Measurements from ENCODE around the gene IKBKE. TPM values are rescaled to one million over a fixed set of nuclear protein-coding genes. Genes with fewer than 3 reads are reported as not detected.

Gene IKBKE
- total RNA-seq, 5 donors from 2014 or later (not counting 1 experiment from before 2014, with no cell fraction given): 60.7 to 84.7 (median 81.4) TPM

DNA sequence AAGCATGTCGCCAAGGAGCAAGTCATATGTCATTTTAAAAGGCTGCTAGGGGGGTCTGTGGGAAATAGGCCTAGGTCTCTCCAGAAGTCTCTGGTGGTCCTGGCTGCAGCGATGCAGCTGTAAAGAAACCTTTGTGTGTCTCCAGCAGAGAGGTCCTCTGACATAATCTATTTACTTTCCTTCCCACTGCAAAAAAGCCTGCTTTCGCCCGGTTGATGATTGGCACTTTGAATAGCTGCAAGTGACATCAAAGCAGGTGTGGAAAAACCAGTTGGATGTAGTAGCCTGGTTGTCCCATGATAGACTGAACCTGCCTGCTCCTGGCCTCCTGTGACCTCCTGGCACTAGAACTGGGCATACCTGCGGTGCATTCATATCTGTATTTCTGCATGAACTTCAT is 50.9 kb downstream of the IKBKE start:
- Histone ChIP-seq H3K9me3 (no peaks in the 10 kb centered on the region), H3K36me3 (ENCODE audit: control insufficient read depth in 2 of 2, extremely low read depth in 1 of 2, insufficient read depth in 1 of 2, low read length in 1 of 2) (no peaks in the 10 kb centered on the region), H3K27me3 (replicated peaks in 1 of 2; ENCODE audit: control insufficient read depth in 2 of 2, extremely low read depth in 1 of 2, insufficient read depth in 2 of 2, low read length in 1 of 2) (no peaks in the 10 kb centered on the region), H3K27ac (ENCODE audit: low read length) (no peak overlapping the region), H3K4me1 (ENCODE audit: control insufficient read depth in 1 of 2, extremely low read depth in 1 of 2, insufficient read depth in 2 of 2, low read length in 2 of 2) (no peaks in the 10 kb centered on the region), H3K4me3 (ENCODE audit: control insufficient read depth in 1 of 2, extremely low read depth in 1 of 2, low read length in 1 of 2) (no peak overlapping the region)
- CTCF ChIA-PET: no interaction called here
- DNase-seq (no peak), ATAC-seq (replicated peaks in 1 of 4) (no peak)
- WGBS (ENCODE audit: insufficient coverage): 86% methylated on average over 2 of the region's 5 CpGs
- Mint-ChIP-seq H3K36me3 (no peaks in the 10 kb centered on the region), H3K27me3 (no peaks in the 10 kb centered on the region), H3K27ac (no peak overlapping the region), H3K4me1 (peaks cover 0 to 1% (median 1%) of the 10 kb centered on the region in 3 donors), H3K9me3 (no peaks in the 10 kb centered on the region), H3K4me3 (no peak overlapping the region)
- POLR2A ChIA-PET: no interaction called here

GRCh38 chr1:206521694-206522402 is 51.6 kb downstream of the IKBKE start:
- H3K9me3 ChIP-seq: no peaks in the 10 kb centered on the region
- Mint-ChIP-seq H3K27ac (no peak overlapping the region), H3K4me3 (no peak overlapping the region), H3K36me3 (no peaks in the 10 kb centered on the region), H3K27me3 (no peaks in the 10 kb centered on the region), H3K4me1 (no peaks in the 10 kb centered on the region), H3K9me3 (no peaks in the 10 kb centered on the region)
- H3K4me1 ChIP-seq (ENCODE audit: control insufficient read depth in 1 of 2, extremely low read depth in 1 of 2, insufficient read depth in 2 of 2, low read length in 2 of 2): no peaks in the 10 kb centered on the region
- no peak overlapping the region for H3K27ac ChIP-seq (ENCODE audit: low read length)
- 94% methylated on average over 4 of the region's 8 CpGs for WGBS (ENCODE audit: insufficient coverage)
- H3K27me3 ChIP-seq (replicated peaks in 1 of 2; ENCODE audit: control insufficient read depth in 2 of 2, extremely low read depth in 1 of 2, insufficient read depth in 2 of 2, low read length in 1 of 2): no peaks in the 10 kb centered on the region
- no peak overlapping the region for H3K4me3 ChIP-seq (ENCODE audit: control insufficient read depth in 1 of 2, extremely low read depth in 1 of 2, low read length in 1 of 2)
- CTCF ChIA-PET: interaction anchor here in 1 of 2 donors (0.5 kb wide), 1 partner anchor 450 kb away, joined by 3 read pairs; no protein-coding TSS in a partner anchor
- DNase-seq (no peak), ATAC-seq (replicated peaks in 1 of 4) (no peak)
- POLR2A ChIA-PET: no interaction called here
- no peaks in the 10 kb centered on the region for H3K36me3 ChIP-seq (ENCODE audit: control insufficient read depth in 2 of 2, extremely low read depth in 1 of 2, insufficient read depth in 1 of 2, low read length in 1 of 2)

DNA sequence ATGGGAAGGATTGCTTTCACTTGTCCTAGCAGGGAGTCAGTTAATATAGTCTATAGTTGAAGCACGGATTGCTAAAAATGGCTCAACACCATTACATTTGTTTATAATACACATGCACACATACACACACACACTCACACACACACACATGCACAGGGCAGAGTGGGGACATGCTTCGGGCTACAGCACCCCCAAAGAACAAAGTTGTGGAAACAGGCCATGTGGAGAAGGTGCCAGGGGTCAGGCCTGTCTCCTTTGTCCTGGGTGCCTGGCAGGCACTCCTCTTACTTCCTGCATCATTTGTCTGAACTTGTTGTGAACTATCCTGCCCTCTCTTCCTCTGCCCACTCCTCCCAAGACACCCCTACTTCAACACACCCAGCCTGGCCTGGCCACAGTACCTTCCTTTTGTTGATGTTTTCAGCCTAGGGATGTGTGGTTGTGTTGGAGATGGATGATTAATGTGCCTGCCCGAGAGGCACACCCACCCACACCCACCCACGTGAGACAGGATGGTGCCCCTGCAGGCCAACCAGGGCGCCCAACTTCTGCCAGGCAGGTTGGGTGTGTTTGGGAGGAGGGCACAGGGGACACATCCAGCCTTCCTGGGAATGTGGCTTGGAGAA is 54.6 kb downstream of the IKBKE start:
- POLR2A ChIA-PET: no interaction called here
- Mint-ChIP-seq H3K4me3 (no peak overlapping the region), H3K4me1 (no peaks in the 10 kb centered on the region), H3K27me3 (no peaks in the 10 kb centered on the region), H3K36me3 (no peaks in the 10 kb centered on the region), H3K9me3 (no peaks in the 10 kb centered on the region), H3K27ac (no peak overlapping the region)
- Histone ChIP-seq H3K27me3 (replicated peaks in 1 of 2; ENCODE audit: control insufficient read depth in 2 of 2, extremely low read depth in 1 of 2, insufficient read depth in 2 of 2, low read length in 1 of 2) (peaks cover 0 to 4% of the 10 kb centered on the region in 2 experiments), H3K4me1 (ENCODE audit: control insufficient read depth in 1 of 2, extremely low read depth in 1 of 2, insufficient read depth in 2 of 2, low read length in 2 of 2) (no peaks in the 10 kb centered on the region), H3K4me3 (ENCODE audit: control insufficient read depth in 1 of 2, extremely low read depth in 1 of 2, low read length in 1 of 2) (no peak overlapping the region), H3K9me3 (no peaks in the 10 kb centered on the region), H3K27ac (ENCODE audit: low read length) (no peak overlapping the region), H3K36me3 (ENCODE audit: control insufficient read depth in 2 of 2, extremely low read depth in 1 of 2, insufficient read depth in 1 of 2, low read length in 1 of 2) (no peaks in the 10 kb centered on the region)
- ATAC-seq (replicated peaks in 1 of 4) (peak in 2 of 4 experiments; percentile 9 to 31), DNase-seq (no peak)
- CTCF ChIA-PET: no interaction called here
- WGBS (ENCODE audit: insufficient coverage): no CpG with 5 or more reads among the region's 5 CpGs

DNA sequence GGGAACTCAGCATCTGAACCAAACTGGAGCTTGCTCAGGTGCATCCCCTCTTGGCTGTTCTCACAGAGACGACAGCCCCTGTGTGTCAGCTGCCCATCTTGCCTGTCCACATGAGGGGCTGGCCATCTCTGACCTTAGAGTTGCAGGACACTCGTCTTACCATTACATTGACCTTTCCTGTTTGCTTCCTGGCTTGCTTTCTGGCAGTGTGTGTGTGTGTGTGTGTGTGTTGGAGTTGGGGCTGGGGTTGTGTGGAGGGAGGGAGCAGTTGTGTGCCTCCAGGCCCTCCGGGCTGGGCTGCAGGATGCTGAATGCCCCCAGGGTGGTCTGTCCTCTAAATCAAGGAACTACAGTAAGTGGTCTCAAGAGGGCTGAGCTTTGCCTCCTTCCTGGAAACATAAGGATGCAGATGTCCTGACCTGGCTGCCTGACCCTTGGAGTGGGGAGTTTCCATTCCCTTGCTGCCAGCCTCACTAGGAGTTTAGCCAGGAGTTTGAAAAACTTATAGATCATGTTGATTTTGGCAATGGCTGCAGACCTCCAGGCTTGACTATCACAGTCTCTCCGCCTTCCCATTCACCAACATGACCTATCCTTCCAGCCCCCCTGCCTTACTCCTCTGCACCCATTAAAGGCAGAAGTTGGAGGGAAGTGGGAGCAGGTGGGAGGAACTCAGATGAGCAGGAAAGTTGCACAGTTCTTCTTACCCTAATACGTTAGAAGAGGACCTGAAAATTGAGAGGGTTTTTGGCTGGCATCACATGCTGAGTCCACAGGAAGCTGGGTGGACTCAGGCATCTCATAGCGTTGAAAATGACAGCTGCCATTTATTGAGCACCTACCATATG is 56.0 kb downstream of the IKBKE start:
- 84% methylated on average over 4 of the region's 6 CpGs for WGBS (ENCODE audit: insufficient coverage)
- DNase-seq: no peak
- no peaks in the 10 kb centered on the region for H3K4me1 Mint-ChIP-seq
- ChIA-PET CTCF (interaction anchor here in 1 of 2 donors (0.6 kb wide), 1 partner anchor 21 kb away, joined by 3 read pairs; no protein-coding TSS in a partner anchor), POLR2A (interaction anchor here in 1 of 2 donors (1.0 kb wide), 1 partner anchor 54 kb away, joined by 4 read pairs; no protein-coding TSS in a partner anchor)
- H3K4me1 ChIP-seq (ENCODE audit: control insufficient read depth in 1 of 2, extremely low read depth in 1 of 2, insufficient read depth in 2 of 2, low read length in 2 of 2): no peaks in the 10 kb centered on the region
- H3K4me3 Mint-ChIP-seq: no peak overlapping the region
- no peaks in the 10 kb centered on the region for H3K27me3 Mint-ChIP-seq
- H3K9me3 Mint-ChIP-seq: no peaks in the 10 kb centered on the region
- no peak overlapping the region for H3K27ac Mint-ChIP-seq
- no peaks in the 10 kb centered on the region for H3K36me3 Mint-ChIP-seq
- ATAC-seq (replicated peaks in 1 of 4): no peak
- H3K9me3 ChIP-seq: no peaks in the 10 kb centered on the region
- peaks cover 0 to 4% of the 10 kb centered on the region in 2 experiments for H3K27me3 ChIP-seq (replicated peaks in 1 of 2; ENCODE audit: control insufficient read depth in 2 of 2, extremely low read depth in 1 of 2, insufficient read depth in 2 of 2, low read length in 1 of 2)
- no peaks in the 10 kb centered on the region for H3K36me3 ChIP-seq (ENCODE audit: control insufficient read depth in 2 of 2, extremely low read depth in 1 of 2, insufficient read depth in 1 of 2, low read length in 1 of 2)
- no peak overlapping the region for H3K4me3 ChIP-seq (ENCODE audit: control insufficient read depth in 1 of 2, extremely low read depth in 1 of 2, low read length in 1 of 2)
- no peak overlapping the region for H3K27ac ChIP-seq (ENCODE audit: low read length)

DNA sequence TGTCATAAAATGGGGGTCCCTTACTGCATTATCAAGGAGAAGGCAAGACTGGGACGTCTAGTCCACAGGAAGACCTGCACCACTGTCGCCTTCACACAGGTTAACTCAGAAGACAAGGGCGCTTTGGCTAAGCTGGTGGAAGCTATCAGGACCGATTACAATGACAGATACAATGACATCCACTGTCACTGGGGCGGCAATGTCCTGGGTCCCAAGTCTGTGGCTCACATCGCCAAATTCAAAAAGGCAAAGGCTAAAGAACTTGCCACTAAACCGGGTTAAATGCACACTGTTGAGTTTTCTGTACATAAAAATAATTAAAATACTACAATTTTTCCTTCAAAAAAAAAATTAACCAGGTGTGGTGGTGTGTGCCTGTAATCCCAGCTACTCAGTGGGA is 59.1 kb downstream of the IKBKE start:
- Histone ChIP-seq H3K36me3 (ENCODE audit: control insufficient read depth in 2 of 2, extremely low read depth in 1 of 2, insufficient read depth in 1 of 2, low read length in 1 of 2) (no peaks in the 10 kb centered on the region), H3K4me3 (ENCODE audit: control insufficient read depth in 1 of 2, extremely low read depth in 1 of 2, low read length in 1 of 2) (no peak overlapping the region), H3K27ac (ENCODE audit: low read length) (no peak overlapping the region), H3K4me1 (ENCODE audit: control insufficient read depth in 1 of 2, extremely low read depth in 1 of 2, insufficient read depth in 2 of 2, low read length in 2 of 2) (no peaks in the 10 kb centered on the region), H3K27me3 (replicated peaks in 1 of 2; ENCODE audit: control insufficient read depth in 2 of 2, extremely low read depth in 1 of 2, insufficient read depth in 2 of 2, low read length in 1 of 2) (peaks cover 0 to 4% of the 10 kb centered on the region in 2 experiments), H3K9me3 (no peaks in the 10 kb centered on the region)
- Mint-ChIP-seq H3K27ac (no peak overlapping the region), H3K27me3 (no peaks in the 10 kb centered on the region), H3K36me3 (no peaks in the 10 kb centered on the region), H3K9me3 (no peaks in the 10 kb centered on the region), H3K4me3 (no peak overlapping the region), H3K4me1 (no peaks in the 10 kb centered on the region)
- ChIA-PET POLR2A (interaction anchor here in 1 of 2 donors (0.5 kb wide), 1 partner anchor 15 kb away, joined by 4 read pairs; no protein-coding TSS in a partner anchor), CTCF (no interaction called here)
- 90% methylated on average over 2 of the region's 7 CpGs for WGBS (ENCODE audit: insufficient coverage)
- DNase-seq (no peak), ATAC-seq (replicated peaks in 1 of 4) (no peak)

DNA sequence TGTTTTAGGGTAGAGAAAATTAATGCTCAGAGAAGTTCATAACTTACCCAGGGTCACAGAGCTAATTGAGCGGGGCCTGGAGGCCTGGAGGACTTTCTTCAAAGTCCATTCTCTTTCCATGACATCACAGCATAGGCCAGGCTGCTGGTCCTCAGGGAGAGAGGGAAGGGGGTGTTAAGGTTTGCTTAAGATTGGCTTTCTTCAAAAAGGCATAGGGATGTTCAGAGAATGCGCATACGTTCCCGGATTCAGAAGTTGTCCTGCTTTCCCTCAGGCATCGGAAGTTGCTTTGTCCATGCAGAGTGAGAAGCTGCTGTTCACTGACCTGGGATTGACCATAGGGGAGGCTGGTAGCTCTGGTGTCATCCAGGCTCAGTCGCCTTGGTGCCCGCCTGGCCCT is 62.1 kb downstream of the IKBKE start:
- Mint-ChIP-seq H3K9me3 (no peaks in the 10 kb centered on the region), H3K36me3 (no peaks in the 10 kb centered on the region), H3K27me3 (no peaks in the 10 kb centered on the region), H3K4me3 (no peak overlapping the region), H3K4me1 (no peaks in the 10 kb centered on the region), H3K27ac (no peak overlapping the region)
- ChIA-PET CTCF (no interaction called here), POLR2A (no interaction called here)
- no peak for DNase-seq
- H3K4me1 ChIP-seq (ENCODE audit: control insufficient read depth in 1 of 2, extremely low read depth in 1 of 2, insufficient read depth in 2 of 2, low read length in 2 of 2): no peaks in the 10 kb centered on the region
- no peak for ATAC-seq (replicated peaks in 1 of 4)
- H3K27ac ChIP-seq (ENCODE audit: low read length): no peak overlapping the region
- 93% methylated on average over 3 of the region's 7 CpGs for WGBS (ENCODE audit: insufficient coverage)
- peaks cover 0 to 2% of the 10 kb centered on the region in 2 experiments for H3K27me3 ChIP-seq (replicated peaks in 1 of 2; ENCODE audit: control insufficient read depth in 2 of 2, extremely low read depth in 1 of 2, insufficient read depth in 2 of 2, low read length in 1 of 2)
- no peaks in the 10 kb centered on the region for H3K9me3 ChIP-seq
- H3K36me3 ChIP-seq (ENCODE audit: control insufficient read depth in 2 of 2, extremely low read depth in 1 of 2, insufficient read depth in 1 of 2, low read length in 1 of 2): no peaks in the 10 kb centered on the region
- H3K4me3 ChIP-seq (ENCODE audit: control insufficient read depth in 1 of 2, extremely low read depth in 1 of 2, low read length in 1 of 2): no peak overlapping the region

All from T-cell (primary cell).